ENCODE data around the gene ISOC2. TPM values are rescaled to one million over a fixed set of nuclear protein-coding genes. Genes with fewer than 3 reads are reported as not detected.

Gene ISOC2
- total RNA-seq, 1 donor from 2014 or later: 14.8 TPM

DNA sequence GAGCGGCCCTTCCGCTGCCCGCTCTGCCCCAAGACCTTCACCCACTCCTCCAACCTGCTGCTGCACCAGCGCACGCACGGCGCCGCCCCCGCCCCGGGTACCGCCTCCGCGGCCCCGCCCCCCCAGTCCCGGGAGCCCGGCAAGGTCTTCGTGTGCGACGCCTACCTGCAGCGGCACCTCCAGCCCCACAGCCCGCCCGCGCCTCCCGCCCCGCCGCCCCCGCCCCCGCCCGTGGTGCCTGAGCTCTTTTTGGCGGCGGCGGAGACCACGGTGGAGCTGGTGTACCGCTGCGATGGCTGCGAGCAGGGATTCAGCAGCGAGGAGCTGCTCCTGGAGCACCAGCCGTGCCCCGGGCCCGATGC, 20.3 kb upstream of the ISOC2 start:
- H3K4me3 Mint-ChIP-seq: no peak overlapping the region
- Histone ChIP-seq H3K4me3 (no peak overlapping the region), H3K4me2 (no peak overlapping the region), H3K9ac (no peak overlapping the region), H3K27ac (no peak overlapping the region), H3K36me3 (no peaks in the 10 kb centered on the region), H2AFZ (replicated peaks) (no peak overlapping the region), H3F3A (ENCODE audit: low read depth) (peaks cover 33% of the 10 kb centered on the region), H3K79me2 (ENCODE audit: low read depth) (peaks cover 33% of the 10 kb centered on the region), H4K20me1 (ENCODE audit: low read depth) (peaks cover 12% of the 10 kb centered on the region), H3K9me3 (ENCODE audit: low read depth) (no peaks in the 10 kb centered on the region), H3K27me3 (no peaks in the 10 kb centered on the region), H3K4me1 (peaks cover 34% of the 10 kb centered on the region)
- peaks cover 31% of the 10 kb centered on the region for H3K4me1 Mint-ChIP-seq
- H3K27ac Mint-ChIP-seq: no peak overlapping the region
- peaks cover 2% of the 10 kb centered on the region for H3K36me3 Mint-ChIP-seq
- no peak for DNase-seq (ENCODE audit: low spot score)
- no peaks in the 10 kb centered on the region for H3K9me3 Mint-ChIP-seq
- TF ChIP-seq CTCF (IDR thresholded peaks at IDR 0.05) (no peak), EZH2 (IDR thresholded peaks at IDR 0.05) (no peak), EZH2phosphoT487 (IDR thresholded peaks at IDR 0.05) (no peak)
- H3K27me3 Mint-ChIP-seq (ENCODE audit: insufficient read depth, low read depth): peaks cover 10% of the 10 kb centered on the region

- peaks cover 29% of the 10 kb centered on the region for H3K4me1 ChIP-seq
- H3K36me3 ChIP-seq: no peaks in the 10 kb centered on the region
- H3K27me3 ChIP-seq: no peaks in the 10 kb centered on the region
- no peak overlapping the region for H3K4me3 Mint-ChIP-seq
- H3K9me3 Mint-ChIP-seq: no peaks in the 10 kb centered on the region
- H3F3A ChIP-seq (ENCODE audit: low read depth): peaks cover 33% of the 10 kb centered on the region
- no peaks in the 10 kb centered on the region for H3K9me3 ChIP-seq (ENCODE audit: low read depth)
- peaks cover 2% of the 10 kb centered on the region for H3K36me3 Mint-ChIP-seq
- H3K4me2 ChIP-seq: no peak overlapping the region
- H4K20me1 ChIP-seq (ENCODE audit: low read depth): peaks cover 9% of the 10 kb centered on the region
- H2AFZ ChIP-seq (replicated peaks): no peak overlapping the region
- no peak overlapping the region for H3K4me3 ChIP-seq
- H3K9ac ChIP-seq: no peak overlapping the region
- no peak for TF ChIP-seq EZH2 (IDR thresholded peaks at IDR 0.05)
- no peak for TF ChIP-seq EZH2phosphoT487 (IDR thresholded peaks at IDR 0.05)
- no peak for TF ChIP-seq CTCF (IDR thresholded peaks at IDR 0.05)
- no peak overlapping the region for H3K27ac ChIP-seq
- H3K79me2 ChIP-seq (ENCODE audit: low read depth): peaks cover 31% of the 10 kb centered on the region
- H3K27me3 Mint-ChIP-seq (ENCODE audit: insufficient read depth, low read depth): peaks cover 11% of the 10 kb centered on the region
- H3K4me1 Mint-ChIP-seq: peaks cover 30% of the 10 kb centered on the region
- no peak for DNase-seq (ENCODE audit: low spot score)
- no peak overlapping the region for H3K27ac Mint-ChIP-seq
These were observed 19.8 kb upstream of the ISOC2 start for GRCh38 chr19:55481148-55481793.

- TF ChIP-seq EZH2 (IDR thresholded peaks at IDR 0.05) (no peak), EZH2phosphoT487 (IDR thresholded peaks at IDR 0.05) (no peak), CTCF (IDR thresholded peaks at IDR 0.05) (no peak)
- no peak for DNase-seq (ENCODE audit: low spot score)
- Histone ChIP-seq H2AFZ (replicated peaks) (no peak overlapping the region), H3K79me2 (ENCODE audit: low read depth) (peaks cover 19% of the 10 kb centered on the region), H3K27me3 (no peaks in the 10 kb centered on the region), H3K36me3 (no peaks in the 10 kb centered on the region), H3K27ac (no peak overlapping the region), H3F3A (ENCODE audit: low read depth) (peaks cover 42% of the 10 kb centered on the region), H3K4me1 (peaks cover 31% of the 10 kb centered on the region), H3K9ac (no peak overlapping the region), H4K20me1 (ENCODE audit: low read depth) (no peaks in the 10 kb centered on the region), H3K4me2 (no peak overlapping the region), H3K9me3 (ENCODE audit: low read depth) (no peaks in the 10 kb centered on the region), H3K4me3 (no peak overlapping the region)
- H3K27me3 Mint-ChIP-seq (ENCODE audit: insufficient read depth, low read depth): peaks cover 14% of the 10 kb centered on the region
- peaks cover 2% of the 10 kb centered on the region for H3K36me3 Mint-ChIP-seq
- no peaks in the 10 kb centered on the region for H3K9me3 Mint-ChIP-seq
- peak overlapping the region; percentile 27 for H3K27ac Mint-ChIP-seq
- H3K4me3 Mint-ChIP-seq: no peak overlapping the region
- peaks cover 39% of the 10 kb centered on the region for H3K4me1 Mint-ChIP-seq
These were observed 18.2 kb upstream of the ISOC2 start for GRCh38 chr19:55479451-55480230.
